HEK293 (cell line): Measurements from ENCODE around the gene SNX20.

Experiments
- CTCF ChIA-PET: fragments of 350-600 bp; formaldehyde crosslinking; extraction: SDS; loops from one replicate; lab custom pipeline; 2021; ENCODE audit warnings: antibody characterized with exemption; lab: Yijun Ruan, JAX
- POLR2A ChIA-PET: fragments of 300-600 bp; formaldehyde crosslinking; extraction: SDS; loops from one replicate; lab custom pipeline; 2020; ENCODE audit warnings: antibody characterized with exemption, inconsistent platforms; lab: Yijun Ruan, JAX
- H3K27ac ChIP-seq: fragments of 200-500 bp; sonication (Bioruptor generic); 2 replicates; pipeline ENCODE4 v1.5.1; 2014; ENCODE audit warnings: low read depth, low read length, control low read depth, inconsistent platforms; ENCODE audit errors: extremely low read depth
- H3K36me3 ChIP-seq, 2 experiments: fragments of 200-500 bp in 1 of 2; sonication (Bioruptor generic) in 1 of 2; 1 replicate in 1 of 2; 2 replicates in 1 of 2; pipeline ENCODE4 v1.5.1; 2014 to 2017; ENCODE audit warnings: inconsistent platforms in 2 of 2, low read length in 2 of 2; ENCODE audit not compliant: control insufficient read depth in 2 of 2, insufficient read depth in 1 of 2
- H3K4me1 ChIP-seq: fragments of 200-500 bp; sonication (Bioruptor generic); 2 replicates; pipeline ENCODE4 v1.5.1; 2014; ENCODE audit warnings: mild to moderate bottlenecking, low read length, inconsistent platforms; ENCODE audit not compliant: control insufficient read depth, insufficient read depth
- H3K4me3 ChIP-seq: 2 replicates; pipeline ENCODE4 v1.5.1; 2011; ENCODE audit warnings: low read depth, mild to moderate bottlenecking, control low read depth, low read length, moderate library complexity
- H3K9me3 ChIP-seq: fragments of 200-500 bp; sonication (Bioruptor generic); 2 replicates; pipeline ENCODE4 v1.5.1; 2014; ENCODE audit warnings: low read depth, low read length, inconsistent platforms; ENCODE audit not compliant: control insufficient read depth, insufficient read depth
- BCL11A ChIP-seq: fragments of 450-650 bp; formaldehyde crosslinking; IDR thresholded peaks from 2 replicates; pipeline ENCODE4 v1.5.1; 2016; ENCODE audit warnings: low read depth, missing biosample characterization, missing genetic modification characterization
- KLF7 ChIP-seq: fragments of 450-650 bp; formaldehyde crosslinking; IDR thresholded peaks from 2 replicates; pipeline ENCODE4 v1.5.1; 2016; ENCODE audit warnings: missing biosample characterization, missing genetic modification characterization, borderline replicate concordance
- PRDM1 ChIP-seq: fragments of 450-650 bp; formaldehyde crosslinking; IDR thresholded peaks from 2 replicates; pipeline ENCODE4; 2016; ENCODE audit warnings: missing biosample characterization, missing genetic modification characterization
- RBAK ChIP-seq: fragments of 450-650 bp; formaldehyde crosslinking; IDR thresholded peaks from 2 replicates; pipeline ENCODE4 v1.5.1; 2016; ENCODE audit warnings: missing biosample characterization, missing genetic modification characterization
- SALL2 ChIP-seq: fragments of 450-650 bp; formaldehyde crosslinking; IDR thresholded peaks from 2 replicates; pipeline ENCODE4 v1.5.0; 2017; ENCODE audit warnings: missing biosample characterization, mild to moderate bottlenecking, missing genetic modification characterization, borderline replicate concordance
- YY1 ChIP-seq: fragments of 450-650 bp; formaldehyde crosslinking; IDR thresholded peaks from 2 replicates; pipeline ENCODE4 v1.5.1; 2018; ENCODE audit warnings: missing biosample characterization, missing genetic modification characterization
- ZBTB17 ChIP-seq: fragments of 450-650 bp; formaldehyde crosslinking; IDR thresholded peaks from 2 replicates; pipeline ENCODE4 v1.5.1; 2016; ENCODE audit warnings: missing biosample characterization, missing genetic modification characterization
- ZBTB21 ChIP-seq: fragments of 450-650 bp; formaldehyde crosslinking; IDR thresholded peaks from 2 replicates; pipeline ENCODE4 v1.5.1; 2017; ENCODE audit warnings: missing biosample characterization, missing genetic modification characterization
- ZBTB48 ChIP-seq: fragments of 450-650 bp; formaldehyde crosslinking; IDR thresholded peaks from 2 replicates; pipeline ENCODE4 v1.5.1; 2016; ENCODE audit warnings: missing biosample characterization, missing genetic modification characterization
- ZEB2 ChIP-seq: fragments of 450-650 bp; formaldehyde crosslinking; IDR thresholded peaks from 2 replicates; pipeline ENCODE4 v1.5.1; 2016; ENCODE audit warnings: missing biosample characterization, missing genetic modification characterization
- ZNF354C ChIP-seq: fragments of 450-650 bp; formaldehyde crosslinking; IDR thresholded peaks from 2 replicates; pipeline ENCODE4 v1.5.1; 2016; ENCODE audit warnings: missing biosample characterization, missing genetic modification characterization, low read depth, borderline replicate concordance
- ZNF37A ChIP-seq: fragments of 450-650 bp; IDR thresholded peaks from 2 replicates; pipeline ENCODE4 v1.5.1; 2018; ENCODE audit warnings: missing biosample characterization, missing genetic modification characterization
- ZNF548 ChIP-seq: fragments of 450-650 bp; formaldehyde crosslinking; IDR thresholded peaks from 2 replicates; pipeline ENCODE4 v1.5.1; 2016; ENCODE audit warnings: missing biosample characterization, missing genetic modification characterization
- ZNF677 ChIP-seq: fragments of 450-650 bp; IDR thresholded peaks from 2 replicates; pipeline ENCODE4 v1.5.0; 2018; ENCODE audit warnings: missing biosample characterization, mild to moderate bottlenecking, missing genetic modification characterization, moderate library complexity
- ZNF785 ChIP-seq: fragments of 450-650 bp; formaldehyde crosslinking; IDR thresholded peaks from 2 replicates; pipeline ENCODE4 v1.5.1; 2016; ENCODE audit warnings: missing biosample characterization, missing genetic modification characterization
- ZNF837 ChIP-seq: fragments of 450-650 bp; formaldehyde crosslinking; IDR thresholded peaks from 2 replicates; pipeline ENCODE4 v1.5.1; 2016; ENCODE audit warnings: missing biosample characterization, missing genetic modification characterization
- ZNF843 ChIP-seq: fragments of 450-650 bp; formaldehyde crosslinking; IDR thresholded peaks from 2 replicates; pipeline ENCODE4 v1.5.1; 2016; ENCODE audit warnings: missing biosample characterization, missing genetic modification characterization
- TF ChIP-seq, protein P1 (sequence below): fragments of 450-650 bp; formaldehyde crosslinking; IDR thresholded peaks from 2 replicates; pipeline ENCODE4 v1.5.1; 2016; ENCODE audit warnings: missing biosample characterization, missing genetic modification characterization
- TF ChIP-seq, protein P2 (sequence below): fragments of 450-650 bp; formaldehyde crosslinking; IDR thresholded peaks from 2 replicates; pipeline ENCODE4 v1.5.1; 2016; ENCODE audit warnings: missing biosample characterization, missing genetic modification characterization
- TF ChIP-seq, protein P3 (sequence below): fragments of 450-650 bp; formaldehyde crosslinking; IDR thresholded peaks from 2 replicates; pipeline ENCODE4 v1.5.1; 2016; ENCODE audit warnings: missing biosample characterization, missing genetic modification characterization, borderline replicate concordance
- TF ChIP-seq, protein P4 (sequence below): fragments of 450-650 bp; formaldehyde crosslinking; IDR thresholded peaks from 2 replicates; pipeline ENCODE4 v1.5.1; 2016; ENCODE audit warnings: missing biosample characterization, missing genetic modification characterization

SNX20 gene

DNA sequence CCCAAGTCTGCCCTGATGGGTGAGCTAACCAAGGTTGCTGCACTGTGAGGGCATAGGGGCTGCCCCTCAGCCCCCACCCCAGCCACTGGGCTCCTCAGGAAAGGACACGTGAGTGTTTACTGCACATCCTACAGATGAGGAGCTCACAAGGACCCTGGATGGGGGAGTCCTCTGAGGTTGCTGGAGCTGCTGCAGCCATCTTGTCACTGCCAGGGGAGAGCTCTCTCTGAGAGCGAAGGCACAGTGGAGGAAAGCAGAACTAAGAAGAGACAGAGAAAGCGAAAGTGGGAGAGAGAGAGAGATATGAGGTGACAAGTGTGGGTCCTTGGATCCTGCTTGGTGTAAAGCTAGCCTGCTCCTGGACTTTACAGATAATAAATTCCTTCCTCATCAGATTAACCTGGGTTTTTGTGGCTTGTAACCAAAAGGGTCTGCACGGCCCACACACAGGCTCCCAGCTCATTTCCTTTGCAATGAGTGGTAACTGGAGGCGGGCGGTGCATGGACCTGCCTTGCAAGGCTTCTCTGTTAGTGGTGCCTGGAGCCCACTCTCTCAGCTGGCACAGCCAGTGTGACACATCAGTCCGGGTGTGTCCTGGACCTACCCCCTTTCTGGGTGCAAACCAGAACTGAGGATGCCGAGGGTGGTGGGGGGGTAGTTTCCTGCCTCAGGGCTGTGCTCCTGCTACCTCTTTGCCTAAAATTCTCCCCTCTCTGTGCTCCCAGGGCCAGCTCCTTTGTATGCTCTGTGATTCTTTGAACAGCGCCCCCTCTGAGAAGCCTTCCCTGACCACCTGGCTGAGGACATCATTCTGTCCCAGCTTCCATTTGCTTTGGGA, 14.2 kb downstream of the SNX20 start:
- no peak overlapping the region for H3K27ac ChIP-seq
- ChIA-PET POLR2A (interaction anchor here (1.7 kb wide), 1 partner anchor 140 kb away, joined by 4 read pairs; no protein-coding TSS in a partner anchor), CTCF (interaction anchor here (0.6 to 10.3 kb wide), 16 partner anchors 10 to 453 kb away, joined by 3 to 145 read pairs (median 3); partner anchors contain the start of genes CYLD and SNX20)
- no peaks in the 10 kb centered on the region for H3K9me3 ChIP-seq
- H3K4me1 ChIP-seq = no peaks in the 10 kb centered on the region
- no peak overlapping the region for H3K4me3 ChIP-seq
- no peak for TF ChIP-seq ZEB2 (tag by site-specific recombination)
- TF ChIP-seq ZNF548 (tag by site-specific recombination) = no peak
- no peak for TF ChIP-seq ZNF354C
- no peak for TF ChIP-seq BCL11A (tag by site-specific recombination)
- no peak for TF ChIP-seq ZBTB21 (tag by site-specific recombination)
- TF ChIP-seq, all 188 proteins: peak for 0
- no peaks in the 10 kb centered on the region for H3K36me3 ChIP-seq

DNA sequence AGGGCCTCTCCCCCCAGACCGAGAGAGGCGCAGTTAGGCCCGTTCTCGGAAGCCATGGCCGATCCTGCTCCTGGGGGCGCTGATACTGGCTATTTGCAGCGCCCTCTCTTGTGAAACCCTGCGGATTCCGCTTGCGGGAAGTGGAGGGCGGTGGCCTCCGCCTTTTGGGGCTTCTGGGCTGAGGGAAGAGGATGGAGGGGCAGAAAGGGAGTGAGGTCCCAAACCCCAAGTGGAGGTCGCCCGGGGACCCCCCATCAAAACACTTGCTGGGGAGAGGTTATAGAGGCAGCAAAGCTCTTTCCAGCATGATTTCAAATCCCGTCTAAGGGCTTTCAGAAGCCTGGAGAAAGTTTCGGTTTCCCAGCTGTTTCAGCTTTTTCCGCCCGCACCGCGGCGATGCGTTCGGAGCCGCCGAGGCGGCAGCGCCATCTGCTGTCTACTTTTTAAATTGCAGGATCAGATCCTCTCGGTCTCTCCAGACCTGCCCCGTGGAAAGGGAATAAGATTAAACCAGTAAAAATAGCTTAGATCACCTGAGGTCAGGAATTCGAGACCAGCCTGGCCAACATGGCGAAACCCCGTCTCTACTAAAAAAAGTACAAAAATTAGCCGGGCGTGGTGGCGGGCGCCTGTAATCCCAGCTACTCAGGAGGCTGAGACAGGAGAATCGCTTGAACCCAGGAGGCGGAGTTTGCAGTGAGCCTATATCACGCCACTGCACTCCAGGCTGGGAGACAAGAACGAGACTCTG, 15.8 kb downstream of the SNX20 start:
- Histone ChIP-seq H3K4me1 (no peaks in the 10 kb centered on the region), H3K36me3 (no peaks in the 10 kb centered on the region), H3K4me3 (peak overlapping the region; percentile 6), H3K27ac (no peak overlapping the region), H3K9me3 (no peaks in the 10 kb centered on the region)
- POLR2A ChIA-PET = interaction anchor here (0.7 kb wide), 1 partner anchor 87 kb away, joined by 3 read pairs; no protein-coding TSS in a partner anchor
- CTCF ChIA-PET = interaction anchor here (0.5 to 10.3 kb wide), 50 partner anchors 8 to 1290 kb away, joined by 3 to 145 read pairs (median 4); partner anchors contain the start of gene SNX20
- no peak for TF ChIP-seq YY1
- TF ChIP-seq SALL2 (tag by site-specific recombination) = no peak
- TF ChIP-seq KLF7 (tag by site-specific recombination) = no peak
- TF ChIP-seq ZNF837 (tag by site-specific recombination) = no peak
- TF ChIP-seq ZNF37A (tag by site-specific recombination) = no peak
- no peak for TF ChIP-seq ZBTB17 (tag by site-specific recombination)
- no peak for TF ChIP-seq ZBTB48 (tag by site-specific recombination)
- no peak for TF ChIP-seq ZNF785 (tag by site-specific recombination)
- peak; percentile 57; the same call in 1 of the 2 replicates for TF ChIP-seq PRDM1 (tag by site-specific recombination)
- no peak for TF ChIP-seq ZNF843 (tag by site-specific recombination)
- TF ChIP-seq, protein P1, sequence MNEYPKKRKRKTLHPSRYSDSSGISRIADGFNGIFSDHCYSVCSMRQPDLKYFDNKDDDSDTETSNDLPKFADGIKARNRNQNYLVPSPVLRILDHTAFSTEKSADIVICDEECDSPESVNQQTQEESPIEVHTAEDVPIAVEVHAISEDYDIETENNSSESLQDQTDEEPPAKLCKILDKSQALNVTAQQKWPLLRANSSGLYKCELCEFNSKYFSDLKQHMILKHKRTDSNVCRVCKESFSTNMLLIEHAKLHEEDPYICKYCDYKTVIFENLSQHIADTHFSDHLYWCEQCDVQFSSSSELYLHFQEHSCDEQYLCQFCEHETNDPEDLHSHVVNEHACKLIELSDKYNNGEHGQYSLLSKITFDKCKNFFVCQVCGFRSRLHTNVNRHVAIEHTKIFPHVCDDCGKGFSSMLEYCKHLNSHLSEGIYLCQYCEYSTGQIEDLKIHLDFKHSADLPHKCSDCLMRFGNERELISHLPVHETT = no peak
- TF ChIP-seq, protein P2, sequence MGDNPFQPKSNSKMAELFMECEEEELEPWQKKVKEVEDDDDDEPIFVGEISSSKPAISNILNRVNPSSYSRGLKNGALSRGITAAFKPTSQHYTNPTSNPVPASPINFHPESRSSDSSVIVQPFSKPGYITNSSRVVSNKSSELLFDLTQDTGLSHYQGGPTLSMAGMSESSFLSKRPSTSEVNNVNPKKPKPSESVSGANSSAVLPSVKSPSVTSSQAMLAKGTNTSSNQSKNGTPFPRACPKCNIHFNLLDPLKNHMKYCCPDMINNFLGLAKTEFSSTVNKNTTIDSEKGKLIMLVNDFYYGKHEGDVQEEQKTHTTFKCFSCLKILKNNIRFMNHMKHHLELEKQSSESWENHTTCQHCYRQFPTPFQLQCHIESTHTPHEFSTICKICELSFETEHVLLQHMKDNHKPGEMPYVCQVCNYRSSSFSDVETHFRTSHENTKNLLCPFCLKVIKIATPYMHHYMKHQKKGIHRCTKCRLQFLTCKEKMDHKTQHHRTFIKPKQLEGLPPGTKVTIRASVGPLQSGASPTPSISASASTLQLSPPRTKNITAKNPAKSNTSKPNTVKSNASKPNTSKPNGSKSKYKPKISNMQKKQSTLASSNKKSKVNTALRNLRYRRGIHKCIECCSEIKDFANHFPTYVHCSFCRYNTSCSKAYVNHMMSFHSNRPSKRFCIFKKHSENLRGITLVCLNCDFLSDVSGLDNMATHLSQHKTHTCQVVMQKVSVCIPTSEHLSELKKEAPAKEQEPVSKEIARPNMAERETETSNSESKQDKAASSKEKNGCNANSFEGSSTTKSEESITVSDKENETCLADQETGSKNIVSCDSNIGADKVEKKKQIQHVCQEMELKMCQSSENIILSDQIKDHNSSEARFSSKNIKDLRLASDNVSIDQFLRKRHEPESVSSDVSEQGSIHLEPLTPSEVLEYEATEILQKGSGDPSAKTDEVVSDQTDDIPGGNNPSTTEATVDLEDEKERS (tag by site-specific recombination) = no peak
- TF ChIP-seq ZNF677 (tag by site-specific recombination) = no peak
- TF ChIP-seq RBAK (tag by site-specific recombination) = no peak
- TF ChIP-seq, protein P3, sequence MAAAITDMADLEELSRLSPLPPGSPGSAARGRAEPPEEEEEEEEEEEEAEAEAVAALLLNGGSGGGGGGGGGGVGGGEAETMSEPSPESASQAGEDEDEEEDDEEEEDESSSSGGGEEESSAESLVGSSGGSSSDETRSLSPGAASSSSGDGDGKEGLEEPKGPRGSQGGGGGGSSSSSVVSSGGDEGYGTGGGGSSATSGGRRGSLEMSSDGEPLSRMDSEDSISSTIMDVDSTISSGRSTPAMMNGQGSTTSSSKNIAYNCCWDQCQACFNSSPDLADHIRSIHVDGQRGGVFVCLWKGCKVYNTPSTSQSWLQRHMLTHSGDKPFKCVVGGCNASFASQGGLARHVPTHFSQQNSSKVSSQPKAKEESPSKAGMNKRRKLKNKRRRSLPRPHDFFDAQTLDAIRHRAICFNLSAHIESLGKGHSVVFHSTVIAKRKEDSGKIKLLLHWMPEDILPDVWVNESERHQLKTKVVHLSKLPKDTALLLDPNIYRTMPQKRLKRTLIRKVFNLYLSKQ = no peak
- TF ChIP-seq, protein P4, sequence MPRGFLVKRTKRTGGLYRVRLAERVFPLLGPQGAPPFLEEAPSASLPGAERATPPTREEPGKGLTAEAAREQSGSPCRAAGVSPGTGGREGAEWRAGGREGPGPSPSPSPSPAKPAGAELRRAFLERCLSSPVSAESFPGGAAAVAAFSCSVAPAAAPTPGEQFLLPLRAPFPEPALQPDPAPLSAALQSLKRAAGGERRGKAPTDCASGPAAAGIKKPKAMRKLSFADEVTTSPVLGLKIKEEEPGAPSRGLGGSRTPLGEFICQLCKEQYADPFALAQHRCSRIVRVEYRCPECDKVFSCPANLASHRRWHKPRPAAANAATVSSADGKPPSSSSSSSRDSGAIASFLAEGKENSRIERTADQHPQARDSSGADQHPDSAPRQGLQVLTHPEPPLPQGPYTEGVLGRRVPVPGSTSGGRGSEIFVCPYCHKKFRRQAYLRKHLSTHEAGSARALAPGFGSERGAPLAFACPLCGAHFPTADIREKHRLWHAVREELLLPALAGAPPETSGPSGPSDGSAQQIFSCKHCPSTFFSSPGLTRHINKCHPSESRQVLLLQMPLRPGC = no peak
